GM04503 (cell line): ENCODE data around the gene PRLR.
"Not testable (repeated sequence)": the region's sequence is repeated elsewhere in the genome, so short reads cannot be mapped to it uniquely, and the experiment has no call there.

ENCODE experiments used
- DNase-seq: peaks from one replicate; pipeline ENCODE4 v3.0.0-alpha.2; 2012; ENCODE audit warnings: low read depth

The PRLR gene

DNA sequence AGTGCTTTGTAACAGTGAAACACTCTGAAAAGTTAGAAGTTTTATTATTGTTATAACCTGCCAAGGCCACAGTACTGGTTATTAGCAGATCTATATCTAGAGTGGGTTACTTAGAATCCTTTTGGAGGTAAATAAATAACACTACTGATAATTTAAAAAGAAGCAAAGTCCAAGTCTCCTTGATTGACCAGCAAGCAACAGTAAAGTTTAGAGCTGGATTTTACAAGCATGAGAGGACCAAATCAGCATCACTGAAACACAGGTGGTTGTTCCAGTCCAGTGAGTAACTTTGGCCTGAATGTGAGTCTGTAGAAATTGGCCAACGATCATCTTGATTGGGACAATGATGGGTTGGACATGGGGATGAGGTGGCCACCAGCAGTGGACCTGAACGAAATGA is 105.4 kb downstream of the PRLR start:
- DNase-seq: no peak

- no peak for DNase-seq
Measured at GRCh38 chr5:35122819-35123218, 107.5 kb downstream of the PRLR start.

GRCh38 chr5:35120715-35121114 is 109.6 kb downstream of the PRLR start:
- DNase-seq: no peak

DNA sequence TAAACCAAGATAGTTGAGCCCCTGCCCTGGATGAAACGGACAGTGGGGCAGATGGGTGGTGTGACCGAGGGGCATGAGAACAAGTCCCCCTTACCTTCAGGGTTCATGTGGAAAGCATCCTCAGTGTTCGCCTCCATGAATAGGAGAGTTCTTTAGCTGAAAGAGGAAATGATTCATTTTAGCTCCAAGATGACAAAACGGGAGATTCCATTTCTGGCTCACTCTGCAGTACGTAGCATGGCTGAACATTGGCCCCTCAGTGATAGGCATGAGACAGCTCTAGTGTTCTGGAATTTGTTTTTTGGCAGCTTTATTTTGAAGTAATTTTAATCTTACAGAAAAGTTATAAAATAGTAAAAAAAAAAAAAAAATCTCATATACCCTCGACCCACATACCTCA is 112.3 kb downstream of the PRLR start:
- DNase-seq: peak; percentile 68

DNA sequence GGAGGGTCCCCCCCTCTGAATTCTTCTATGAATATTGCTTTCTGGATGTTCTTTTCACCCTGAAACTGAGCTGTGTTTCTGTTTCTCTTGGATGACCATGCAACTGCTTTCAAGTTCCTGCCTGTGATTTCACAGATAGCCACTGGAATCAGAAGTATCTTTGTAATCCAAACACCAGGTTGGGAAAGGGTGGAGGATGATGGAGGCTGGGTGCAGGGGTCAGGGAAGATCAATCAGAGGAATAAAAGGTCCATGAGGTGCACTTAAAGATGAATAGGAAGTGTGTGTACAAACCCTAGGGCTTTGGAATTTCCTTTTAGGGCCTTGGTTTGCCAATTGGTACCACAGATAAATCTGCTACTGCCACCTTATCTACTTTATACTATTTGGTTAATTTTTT is 114.4 kb downstream of the PRLR start:
- DNase-seq: no peak

- no peak for DNase-seq
Measured at GRCh38 chr5:35114698-35115097, 115.6 kb downstream of the PRLR start.

GRCh38 chr5:35112300-35112699 is 118.0 kb downstream of the PRLR start:
- no peak for DNase-seq

DNA sequence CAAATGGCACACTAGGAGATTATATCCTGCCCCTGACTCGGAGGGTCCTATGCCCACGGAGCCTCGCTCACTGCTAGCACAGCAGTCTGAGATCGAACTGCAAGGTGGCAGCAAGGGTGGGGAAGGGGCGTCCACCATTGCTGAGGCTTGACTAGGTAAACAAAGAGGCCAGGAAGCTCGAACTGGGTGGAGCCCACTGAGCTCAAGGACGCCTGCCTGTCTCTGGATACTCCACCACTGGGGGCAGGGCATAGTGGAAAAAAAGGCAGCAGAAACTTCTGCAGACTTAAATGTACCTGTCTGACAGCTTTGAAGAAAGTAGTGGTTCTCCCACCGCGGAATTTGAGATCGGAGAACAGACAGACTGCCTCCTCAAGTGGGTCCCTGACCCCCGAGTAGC is 125.7 kb downstream of the PRLR start:
- DNase-seq: not testable (repeated sequence)

DNA sequence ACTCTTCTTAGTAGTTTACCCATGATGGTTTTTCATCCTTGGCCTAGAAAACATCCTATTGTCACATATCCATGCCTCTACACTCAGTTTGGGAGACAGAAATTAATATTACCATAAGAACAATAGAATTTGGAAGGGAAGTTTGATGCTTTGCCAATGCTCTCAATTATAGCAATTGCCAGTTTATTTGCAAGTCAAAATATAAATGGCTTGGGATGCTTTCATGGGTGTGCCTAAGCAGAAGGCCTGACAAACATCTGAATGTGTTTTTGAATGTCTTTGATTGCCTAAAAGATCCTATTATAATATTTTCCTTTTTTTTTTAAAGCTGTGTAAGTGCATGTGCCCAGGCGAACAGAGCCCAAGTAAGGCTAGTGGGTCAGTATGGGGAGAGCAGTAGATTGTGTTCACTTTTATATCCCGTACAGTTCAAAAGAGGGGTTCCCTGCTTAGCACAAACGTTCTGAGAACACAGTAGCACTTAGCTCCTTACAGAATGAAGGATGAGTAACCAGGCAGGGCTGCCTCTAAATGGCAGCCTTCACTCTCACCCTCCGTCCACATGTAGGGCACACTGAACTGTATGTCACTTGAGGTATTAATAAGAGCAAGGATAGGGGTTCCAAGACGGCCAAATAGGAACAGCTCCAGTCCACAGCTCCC is 126.5 kb downstream of the PRLR start:
- DNase-seq: no peak

DNA sequence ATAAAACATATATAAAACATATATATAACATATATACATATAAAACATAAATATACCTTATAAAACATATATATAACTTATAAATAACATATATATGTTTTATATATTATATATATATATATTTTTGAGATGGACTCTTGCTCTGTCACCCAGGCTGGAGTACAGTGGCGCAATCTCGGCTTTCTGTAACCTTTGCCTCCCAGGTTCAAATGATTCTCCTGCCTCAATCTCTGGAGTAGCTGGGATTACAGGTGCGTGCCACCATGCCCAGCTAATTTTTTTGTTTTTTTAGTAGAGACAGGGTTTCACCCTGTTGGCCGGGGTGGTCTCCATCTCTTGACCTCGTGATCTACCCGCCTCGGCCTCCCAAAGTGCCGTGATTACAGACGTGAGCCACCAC is 128.6 kb downstream of the PRLR start:
- DNase-seq: not testable (repeated sequence)

DNA sequence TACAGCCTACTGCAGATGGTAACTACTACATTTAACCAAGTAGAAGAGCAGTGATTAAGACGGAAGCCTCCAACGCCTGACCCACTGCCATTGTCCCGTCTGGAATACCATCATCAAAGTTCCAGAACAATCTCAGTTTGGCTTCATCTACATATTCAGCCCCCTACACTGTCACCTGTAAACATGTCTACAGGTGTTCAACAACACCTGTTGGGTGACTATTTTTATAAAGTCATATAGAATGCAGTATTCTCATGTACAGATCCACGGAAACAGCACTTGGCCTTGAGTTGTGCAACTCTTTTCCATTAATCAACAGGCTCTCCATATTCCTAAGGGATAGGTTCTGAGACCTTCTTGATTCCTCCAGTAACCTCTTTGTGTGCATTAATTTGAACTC is 129.3 kb downstream of the PRLR start:
- DNase-seq: no peak

GRCh38 chr5:35098214-35098613 is 132.1 kb downstream of the PRLR start:
- no peak for DNase-seq

GRCh38 chr5:35096932-35097331 is 133.4 kb downstream of the PRLR start:
- DNase-seq: no peak

- DNase-seq: no peak
Measured at GRCh38 chr5:35096216-35096615, 134.1 kb downstream of the PRLR start.

DNA sequence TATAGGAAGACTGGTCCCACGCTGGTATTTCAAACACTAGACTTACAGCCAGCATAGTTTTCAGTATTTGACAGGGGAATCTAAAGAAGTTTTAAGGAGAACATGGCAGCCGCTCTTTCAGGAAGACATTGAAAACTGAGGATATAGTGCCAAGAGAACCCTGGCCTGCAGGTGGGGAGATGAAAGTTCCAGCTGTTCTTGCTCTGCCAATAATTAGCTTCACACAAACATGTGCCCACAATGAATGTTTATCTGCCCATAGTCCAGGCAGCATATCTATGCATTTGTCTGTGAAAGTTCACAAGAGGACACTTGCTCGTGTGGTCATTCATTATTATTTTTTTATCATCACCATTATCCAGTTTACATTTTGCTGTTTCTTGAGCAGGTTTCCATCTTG is 134.9 kb downstream of the PRLR start:
- DNase-seq: no peak

GRCh38 chr5:35094948-35095347 is 135.3 kb downstream of the PRLR start:
- DNase-seq: no peak

DNA sequence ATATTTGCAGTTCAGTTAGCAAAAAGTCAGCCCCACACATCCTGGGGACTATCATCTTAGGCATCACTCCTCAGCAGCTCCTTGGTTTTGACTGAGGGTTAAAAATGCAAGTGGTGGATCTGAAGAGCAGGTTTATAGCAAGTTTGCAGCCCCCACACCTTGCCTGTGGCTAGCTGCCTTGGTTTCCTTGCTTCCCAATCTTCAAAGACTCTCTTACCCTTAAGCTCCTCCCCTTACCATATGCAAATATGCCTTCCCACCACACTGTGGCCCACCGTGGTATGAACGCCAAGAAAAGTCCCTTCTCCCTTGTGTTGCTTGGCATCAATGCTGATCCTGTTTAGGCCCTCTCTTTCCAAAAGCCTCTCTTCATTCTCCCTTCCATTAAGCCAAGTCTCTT is 137.6 kb downstream of the PRLR start:
- no peak for DNase-seq

- DNase-seq: no peak
Measured at GRCh38 chr5:35091704-35092103, 138.6 kb downstream of the PRLR start.

DNA sequence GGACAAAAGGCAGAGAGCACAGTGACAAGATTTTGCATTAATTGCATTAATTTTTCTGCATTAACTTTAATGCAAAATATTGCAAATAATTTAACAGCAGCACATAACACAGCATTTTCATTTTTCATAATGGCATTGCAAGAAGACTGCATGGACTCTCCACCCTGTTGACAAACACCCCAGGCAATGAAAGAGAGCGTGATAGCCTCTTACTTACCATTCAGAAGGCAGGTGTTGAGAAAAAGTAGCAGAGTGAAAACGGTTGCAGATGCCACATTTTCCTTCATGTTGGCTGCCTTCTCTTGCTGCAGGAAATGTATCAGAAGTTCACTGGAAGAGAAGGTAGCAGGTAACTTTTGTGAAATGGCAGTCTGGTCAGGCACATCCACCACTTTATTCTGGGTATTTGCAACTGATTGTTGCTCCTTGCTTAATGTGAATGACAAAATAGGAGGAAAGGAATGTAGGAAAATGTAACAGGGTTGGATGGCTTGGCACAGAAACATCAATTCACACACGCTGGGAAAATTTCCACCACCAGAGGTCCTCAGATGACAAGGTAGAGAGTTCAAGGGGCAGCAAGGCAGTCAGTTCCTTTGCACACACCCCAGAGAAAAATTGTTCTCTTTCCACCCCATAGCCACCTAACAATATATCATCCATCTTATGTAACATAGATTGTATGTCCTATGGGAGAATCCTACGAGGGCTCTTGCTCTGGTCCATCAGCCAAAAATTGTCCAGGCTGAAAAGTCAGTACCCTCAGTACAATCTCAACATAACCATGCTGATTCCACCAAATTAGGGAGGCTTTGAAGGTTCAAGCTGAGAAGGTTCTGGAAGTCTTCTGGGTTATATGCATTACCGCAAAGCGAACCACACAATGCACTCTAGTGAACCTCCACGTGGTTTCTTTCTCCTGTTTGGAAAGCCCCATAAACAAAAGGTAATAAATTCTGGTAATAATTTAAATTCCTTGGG is 140.7 kb downstream of the PRLR start:
- peak; percentile 50 for DNase-seq

GRCh38 chr5:35087991-35088390 is 142.3 kb downstream of the PRLR start:
- peak; percentile 59 for DNase-seq

DNA sequence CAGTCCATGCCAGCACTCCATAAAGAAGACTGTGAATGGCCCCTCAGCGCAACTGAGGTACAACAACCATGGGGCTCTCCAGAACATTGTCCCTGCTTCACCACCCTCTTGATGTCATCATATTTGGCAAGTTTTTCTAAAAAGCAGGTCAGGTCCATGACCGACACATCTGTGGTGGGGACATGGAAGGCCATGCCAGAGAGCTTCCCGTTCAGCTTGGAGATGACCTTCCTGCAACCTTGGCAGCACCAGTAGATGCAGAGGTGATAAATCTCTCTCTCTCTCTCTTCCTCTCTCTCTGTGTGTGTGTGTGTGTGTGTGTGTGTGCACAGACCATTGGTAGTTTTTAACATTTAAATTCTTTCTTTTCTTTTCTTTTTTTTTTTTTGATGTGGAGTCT is 147.1 kb downstream of the PRLR start:
- no peak for DNase-seq

DNA sequence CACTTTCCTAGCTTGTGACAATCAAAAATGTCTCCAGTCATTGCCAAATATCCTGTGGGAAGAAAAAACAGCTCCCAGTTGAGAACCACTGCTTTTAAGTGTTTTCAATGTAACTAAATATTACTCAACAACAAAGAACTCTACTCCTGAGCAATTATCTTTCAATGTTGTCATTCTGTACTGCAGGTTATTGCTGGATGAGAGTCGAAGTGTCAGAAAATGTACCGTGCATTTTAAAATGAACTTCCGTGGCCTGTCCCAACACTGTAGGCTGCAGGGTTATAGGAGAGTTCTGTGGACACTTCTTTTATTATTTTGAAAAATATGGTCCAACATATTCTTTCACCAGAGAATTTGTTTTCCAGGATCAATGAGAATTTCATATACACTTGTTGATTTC is 147.8 kb downstream of the PRLR start:
- no peak for DNase-seq

GRCh38 chr5:35081134-35081533 is 149.2 kb downstream of the PRLR start:
- DNase-seq: no peak
